Anterior cingulate cortex (tissue), 58 donors: ENCODE results near the gene KCND3.

Experiments
- DNase-seq, 58 donors: peaks; one replicate each; lab custom pipeline; 2025; lab: John Stamatoyannopoulos, UW

Gene KCND3

DNA sequence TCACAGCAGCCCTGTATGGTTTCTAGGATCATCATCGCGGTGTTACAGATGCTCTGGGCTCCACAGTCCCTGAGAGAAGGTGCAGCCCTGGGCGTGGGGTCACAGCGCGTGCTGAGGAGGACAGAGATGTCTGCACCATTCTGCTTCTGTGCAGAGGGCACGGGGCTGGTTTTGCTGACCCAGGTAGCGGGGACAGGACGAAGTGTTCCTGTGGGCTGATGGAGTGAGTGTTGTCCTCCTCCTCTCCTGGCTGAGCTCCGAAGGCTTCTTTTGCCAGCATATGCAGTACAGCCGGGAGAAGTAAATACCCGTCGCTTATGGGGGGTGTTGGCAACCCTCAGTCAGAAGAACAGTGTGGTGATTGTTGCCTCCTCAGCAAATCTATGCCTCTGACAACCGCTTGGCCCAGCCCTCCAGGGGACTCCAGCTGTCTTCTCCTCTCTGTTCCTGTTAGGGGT, 132.2 kb downstream of the KCND3 start:
- DNase-seq, result peak in 45 of 58 donors; percentile 9 to 84 (median 37)

GRCh38 chr1:111856411-111857185, 132.9 kb downstream of the KCND3 start:
- DNase-seq, result peak in 5 of 58 donors; percentile 15 to 56 (median 26)

- no peak for DNase-seq
These were observed 134.2 kb downstream of the KCND3 start for GRCh38 chr1:111855260-111855659.

DNA sequence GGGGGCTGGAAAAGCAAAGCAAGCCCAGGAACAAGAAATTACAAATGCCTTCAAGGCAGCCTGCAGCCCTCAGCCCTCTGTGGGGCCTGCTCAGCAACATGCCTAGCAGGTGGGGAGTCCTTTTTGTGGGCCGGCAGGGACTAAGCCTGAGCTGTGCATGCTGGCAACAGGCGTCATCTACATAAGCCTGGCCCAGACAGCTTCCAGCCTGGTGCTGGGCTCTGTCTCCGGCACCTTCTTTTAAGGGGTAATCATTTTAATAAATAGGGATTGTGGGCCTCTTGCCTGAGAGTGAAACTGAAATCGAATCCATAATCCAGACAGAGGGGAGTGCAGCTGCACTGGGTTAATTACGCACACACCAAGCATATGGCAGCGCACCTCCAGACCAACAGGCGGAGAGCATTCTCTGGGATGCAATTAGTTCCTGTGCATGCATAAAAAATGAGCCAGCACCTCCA, 137.2 kb downstream of the KCND3 start:
- peak in 1 of 58 donors; percentile 29 for DNase-seq

DNA sequence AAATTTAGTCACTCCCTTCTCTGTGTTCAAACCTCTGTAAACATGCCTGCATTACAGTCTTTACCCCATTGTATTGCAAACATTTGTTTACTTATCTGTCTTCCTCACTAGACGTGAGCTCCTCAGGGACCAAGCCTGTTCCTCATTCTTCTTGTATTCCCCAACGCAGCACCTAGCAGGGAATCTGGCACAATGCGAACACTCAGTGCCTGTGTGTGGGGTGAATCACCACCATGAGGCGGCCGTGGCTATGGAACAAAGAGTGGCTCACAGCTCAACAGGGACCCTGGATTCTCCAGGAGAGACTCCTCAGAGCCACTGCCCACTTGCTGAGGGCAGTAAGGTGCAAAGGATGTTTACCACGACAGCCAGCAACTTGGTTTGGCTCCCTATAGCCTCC, 137.9 kb downstream of the KCND3 start:
- DNase-seq, result peak in 9 of 58 donors; percentile 6 to 53 (median 27)

DNA sequence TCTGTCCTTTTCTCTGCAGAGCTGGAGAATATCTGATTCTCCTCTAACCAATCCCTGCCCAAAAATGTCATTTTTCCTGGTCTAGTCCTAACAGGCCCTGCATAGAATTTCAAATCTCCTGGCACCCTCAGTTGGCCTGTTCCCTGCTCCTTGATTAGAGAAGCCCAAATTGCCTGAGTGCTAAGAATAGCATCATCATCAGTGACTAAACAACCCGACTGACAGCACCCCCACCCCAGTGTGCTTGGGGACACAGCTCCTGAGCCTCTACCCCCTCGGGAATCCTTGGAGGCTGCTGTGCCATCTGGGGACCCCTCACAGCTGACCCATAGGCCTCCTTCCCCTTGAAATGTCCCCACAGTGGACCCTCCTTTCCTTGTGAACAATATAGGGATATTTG, 139.4 kb downstream of the KCND3 start:
- no peak for DNase-seq

- DNase-seq, result peak in 12 of 58 donors; percentile 3 to 66 (median 20)
These were observed 140.5 kb downstream of the KCND3 start for GRCh38 chr1:111848852-111849545.

GRCh38 chr1:111847466-111847865, 142.0 kb downstream of the KCND3 start:
- DNase-seq, result no peak

- no peak for DNase-seq
These were observed 142.6 kb downstream of the KCND3 start for GRCh38 chr1:111846842-111847241.

GRCh38 chr1:111843177-111843576, 146.3 kb downstream of the KCND3 start:
- peak in 36 of 58 donors; percentile 10 to 79 (median 44) for DNase-seq

GRCh38 chr1:111842411-111842810, 147.1 kb downstream of the KCND3 start:
- no peak for DNase-seq

GRCh38 chr1:111841746-111842145, 147.7 kb downstream of the KCND3 start:
- no peak for DNase-seq

DNA sequence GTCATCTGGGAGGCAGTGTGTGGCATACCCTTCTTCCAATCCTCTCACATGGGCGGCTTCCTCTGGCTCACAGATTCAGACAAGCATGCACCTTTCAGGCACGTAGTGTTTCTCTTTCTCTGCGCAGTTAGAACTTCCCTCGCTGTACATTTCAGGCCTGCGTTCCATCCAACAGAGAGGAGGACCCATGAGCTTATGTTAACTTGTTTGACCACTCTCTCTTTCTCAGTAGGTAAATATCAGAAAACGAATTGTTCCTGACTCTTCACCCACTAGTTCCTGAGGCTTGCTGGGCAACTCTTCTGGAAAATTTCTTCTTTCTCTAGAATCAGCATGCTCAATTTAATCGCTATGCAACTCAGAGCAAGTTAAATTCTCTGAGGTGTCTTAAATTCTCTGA, 148.3 kb downstream of the KCND3 start:
- DNase-seq, result no peak

DNA sequence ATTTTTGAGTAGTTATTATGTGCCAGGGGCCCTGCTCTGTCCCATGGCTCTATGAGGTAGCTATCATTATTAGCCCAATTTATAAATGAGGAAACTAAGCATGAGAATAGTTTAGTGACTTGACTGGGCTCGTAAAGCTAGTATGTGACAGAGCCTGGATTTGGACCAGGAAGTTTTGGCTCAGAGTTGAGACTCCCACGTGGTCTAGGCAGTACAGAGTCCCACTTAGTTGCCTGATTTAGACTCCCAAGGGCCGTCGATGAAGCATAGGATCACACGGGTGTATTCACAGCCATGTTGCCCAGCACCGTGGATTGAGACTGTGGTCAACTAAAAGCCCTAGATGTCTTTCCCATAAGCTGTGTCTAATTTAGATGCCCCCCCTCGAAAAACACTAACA, 152.1 kb downstream of the KCND3 start:
- DNase-seq, result peak in 1 of 58 donors; percentile 10

DNA sequence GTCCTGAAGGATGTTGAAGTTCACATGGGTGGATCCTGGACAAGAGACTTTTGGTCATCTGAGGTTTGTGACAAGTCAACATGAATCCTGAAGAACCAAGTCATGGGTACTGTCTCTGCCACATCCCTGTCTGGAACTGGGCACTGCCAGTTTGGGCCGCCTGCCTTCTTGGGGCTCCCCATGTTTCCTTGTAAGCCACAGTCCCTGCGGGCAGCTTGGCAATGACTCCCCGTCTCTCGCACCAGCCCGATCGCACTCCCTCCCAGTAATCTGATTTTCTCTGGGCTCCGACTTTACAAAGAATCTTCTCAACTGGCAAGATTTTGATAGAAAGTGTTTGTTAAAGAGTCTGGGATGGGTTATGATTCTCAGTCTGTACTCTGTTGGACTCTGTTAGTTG, 153.4 kb downstream of the KCND3 start:
- no peak for DNase-seq

DNA sequence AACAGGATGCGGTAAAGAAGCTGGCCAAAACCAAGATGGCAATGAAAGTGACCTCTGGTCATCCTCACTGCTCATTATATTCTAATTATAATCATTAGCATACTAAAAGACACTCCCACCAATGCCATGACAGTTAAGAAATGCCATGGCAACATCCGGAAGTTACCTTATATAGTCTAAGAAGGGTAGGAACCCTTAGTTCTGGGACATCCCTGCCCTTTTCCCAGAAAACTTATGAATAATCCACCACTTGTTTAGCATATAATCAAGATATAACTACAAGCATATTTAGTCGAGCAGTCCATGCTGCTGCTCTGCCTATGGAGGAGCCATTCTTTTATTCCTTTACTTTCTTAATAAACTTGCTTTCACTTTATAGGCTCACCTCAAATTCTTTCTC, 154.0 kb downstream of the KCND3 start:
- DNase-seq, result no peak

- no peak for DNase-seq
These were observed 154.5 kb downstream of the KCND3 start for GRCh38 chr1:111834956-111835355.

- DNase-seq, result no peak
These were observed 156.1 kb downstream of the KCND3 start for GRCh38 chr1:111833334-111833733.

DNA sequence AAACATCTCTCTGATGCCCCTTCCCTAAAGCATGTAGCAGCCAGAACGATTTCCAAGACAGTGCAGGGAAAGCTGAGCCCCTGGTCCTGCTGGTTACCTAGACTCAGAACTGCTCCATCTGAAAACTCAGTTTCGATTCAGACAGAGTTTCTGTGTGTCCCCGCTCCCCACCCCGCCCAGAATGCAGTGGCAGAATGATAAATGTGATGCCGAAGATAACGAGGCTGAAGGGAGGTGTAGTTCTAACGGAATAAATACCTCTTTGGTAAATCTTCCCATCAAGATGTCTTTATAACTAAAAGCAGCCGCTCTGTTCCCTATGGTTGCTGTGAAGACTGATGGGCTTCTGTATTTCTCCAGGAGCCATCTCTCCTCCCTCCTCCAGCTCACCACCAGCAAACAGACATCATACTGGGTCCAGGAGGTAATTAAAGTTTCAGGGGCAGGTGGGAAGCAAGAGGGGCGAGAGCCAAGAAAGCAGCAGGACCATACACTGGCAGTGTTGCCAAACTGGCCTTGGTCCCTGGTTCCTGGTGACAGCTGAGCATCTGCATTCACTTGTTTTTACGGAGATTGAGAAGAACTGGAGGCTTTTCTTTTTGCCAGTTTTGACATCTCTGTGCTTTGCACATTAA, 156.8 kb downstream of the KCND3 start:
- peak in 1 of 58 donors; percentile 17 for DNase-seq

- no peak for DNase-seq
These were observed 158.3 kb downstream of the KCND3 start for GRCh38 chr1:111831153-111831552.

GRCh38 chr1:111827946-111828345, 161.5 kb downstream of the KCND3 start:
- DNase-seq, result peak in 4 of 58 donors; percentile 12 to 24 (median 16)
